ENCODE measurements around the gene NAIF1.
"Not testable (repeated sequence)": the region's sequence is repeated elsewhere in the genome, so short reads cannot be mapped to it uniquely, and the experiment has no call there.

The NAIF1 gene

DNA sequence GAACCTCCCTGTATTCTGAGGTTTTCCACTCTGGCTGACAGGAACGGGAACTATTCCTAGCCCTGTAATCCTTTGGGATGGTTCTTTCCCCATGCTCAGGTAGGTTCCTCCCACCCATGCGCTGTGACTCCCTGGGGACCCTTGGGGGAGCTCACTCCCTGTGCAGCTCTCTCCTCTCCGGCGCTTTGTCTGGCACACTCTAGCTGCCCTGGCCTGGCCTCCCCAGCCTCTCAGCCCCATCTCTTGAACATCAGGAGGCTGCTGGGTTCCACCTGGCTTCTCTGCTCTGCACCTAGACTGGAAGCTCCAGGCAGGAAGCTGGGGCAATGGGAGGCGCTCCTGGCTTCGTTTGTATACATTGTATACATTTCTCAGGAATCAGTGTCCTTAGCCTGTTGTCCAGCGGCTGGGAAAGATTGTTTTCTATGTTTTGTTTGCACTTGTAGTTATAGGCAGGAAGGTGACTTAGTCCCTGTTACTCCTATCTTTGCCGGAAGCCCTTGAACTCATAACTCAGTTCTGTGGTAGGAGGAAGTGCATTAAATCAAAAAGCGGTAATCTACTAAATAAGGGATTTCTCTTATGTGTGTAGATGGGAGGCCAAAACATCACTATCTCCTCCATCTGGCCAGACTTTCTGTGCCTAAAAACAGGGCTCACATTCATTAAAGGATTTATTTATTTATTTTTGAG is 21.3 kb upstream of the NAIF1 start:
- no peak for DNase-seq

DNA sequence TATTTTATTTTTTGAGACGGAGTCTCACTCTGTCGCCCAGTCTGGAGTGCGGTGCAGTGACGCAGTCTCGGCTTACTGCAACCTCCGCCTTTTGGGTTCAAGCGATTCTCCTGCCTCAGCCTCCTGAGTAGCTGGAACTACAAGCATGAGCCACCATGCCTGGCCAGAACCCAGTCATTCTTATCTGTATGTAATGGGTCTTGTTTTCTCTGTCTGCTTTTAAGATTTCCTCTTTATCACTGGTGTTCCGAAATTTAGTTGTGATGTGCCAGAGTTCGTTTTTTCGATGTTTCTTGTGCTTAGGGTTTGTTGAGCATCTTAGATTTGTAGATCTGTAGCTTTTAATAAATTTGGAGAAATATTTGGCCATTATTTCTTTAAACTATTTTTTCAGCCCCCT is 20.1 kb upstream of the NAIF1 start:
- DNase-seq = no peak

DNA sequence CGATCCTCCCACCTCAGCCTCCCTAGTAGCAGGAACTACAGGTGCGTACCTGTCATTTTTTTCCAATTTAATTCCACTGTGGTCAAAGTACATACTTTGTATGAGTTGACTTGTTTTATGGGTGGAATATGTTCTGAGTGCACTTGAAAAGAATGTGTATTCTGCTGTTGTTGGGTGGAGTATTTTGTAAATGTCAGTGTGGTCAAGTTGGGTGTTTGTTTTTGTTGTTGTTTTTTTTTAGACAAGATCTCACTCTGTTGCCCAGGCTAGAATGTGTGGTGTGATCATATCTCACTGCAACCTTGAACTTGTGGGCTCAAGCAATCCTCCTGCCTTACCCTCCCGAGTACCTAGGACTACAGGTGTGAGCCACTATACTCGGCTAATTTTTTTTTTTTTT is 18.8 kb upstream of the NAIF1 start:
- no peak for DNase-seq

DNA sequence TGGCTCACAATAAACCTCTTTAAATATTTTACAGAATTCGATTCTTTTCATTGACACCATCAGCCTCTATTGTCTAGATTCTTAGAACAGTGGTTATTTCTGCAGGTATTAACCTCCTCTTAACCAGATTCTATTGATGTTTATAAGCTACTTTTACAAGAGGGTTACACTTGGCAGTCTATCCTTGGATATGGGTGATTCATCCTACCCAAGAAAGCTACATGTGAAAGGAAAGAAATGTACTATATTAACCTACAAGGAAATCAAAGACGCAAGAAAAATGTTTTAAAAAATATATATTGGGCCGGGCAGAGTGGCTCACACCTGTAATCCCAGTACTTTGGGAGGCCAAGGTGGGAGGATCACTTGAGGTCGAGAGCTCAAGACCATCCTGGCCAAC is 17.6 kb upstream of the NAIF1 start:
- no peak for DNase-seq

DNA sequence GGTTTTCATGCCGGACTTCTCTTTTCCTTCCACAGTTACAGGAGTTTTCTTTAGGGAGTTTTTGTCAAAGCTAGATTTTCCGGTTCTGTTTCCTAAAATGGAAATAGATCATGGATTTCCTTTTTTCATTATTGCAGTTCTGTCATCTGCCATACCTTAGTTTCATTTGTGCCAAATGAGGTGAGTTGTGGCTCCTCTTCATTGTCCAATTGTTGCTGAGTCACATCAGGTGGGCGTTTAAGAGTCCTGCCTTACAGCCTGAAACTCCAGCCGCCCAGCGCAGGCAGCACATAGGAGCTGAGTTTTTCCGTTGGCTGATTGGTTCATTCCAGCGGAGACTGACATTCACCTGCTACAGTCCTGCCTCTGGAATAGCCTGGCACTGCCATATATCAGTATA is 15.0 kb upstream of the NAIF1 start:
- no peak for DNase-seq

DNA sequence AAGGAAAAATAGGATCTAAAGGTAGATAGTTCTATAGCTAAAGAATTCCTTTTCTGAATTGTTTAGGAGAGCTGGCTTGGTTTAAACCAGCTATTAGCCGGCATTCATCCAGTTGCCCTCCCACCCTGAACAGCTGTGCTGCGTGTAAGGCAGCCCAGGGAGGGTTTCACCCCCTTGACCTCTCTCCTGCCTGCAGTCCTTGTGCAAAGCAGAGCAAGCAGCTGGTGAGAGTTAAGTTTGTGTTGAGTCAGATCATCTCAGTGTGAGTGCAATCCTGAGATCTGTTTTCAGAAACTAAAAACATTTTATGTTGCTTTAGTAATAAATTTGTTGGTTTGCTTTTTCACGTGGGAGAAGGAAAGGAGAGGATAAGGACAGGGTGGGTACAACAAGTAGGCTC is 13.9 kb upstream of the NAIF1 start:
- DNase-seq = no peak

DNA sequence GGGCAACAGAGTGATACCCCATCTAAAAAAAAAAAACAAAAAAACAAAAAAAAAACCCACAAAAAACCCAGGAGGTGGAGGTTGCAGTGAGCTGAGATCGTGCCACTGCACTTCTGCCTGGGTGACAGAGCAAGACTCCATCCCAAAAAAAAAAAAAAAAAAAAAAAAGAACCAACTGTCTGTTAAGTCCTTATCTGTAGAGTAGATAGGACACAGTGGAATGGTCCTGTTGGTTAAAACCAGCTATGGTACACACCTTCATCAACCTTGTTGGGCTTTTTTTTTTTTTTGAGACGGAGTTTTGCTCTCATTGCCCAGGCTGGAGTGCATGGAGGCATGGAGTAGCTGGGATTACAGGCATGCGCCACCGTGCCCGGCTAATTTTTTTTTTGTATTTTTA is 13.1 kb upstream of the NAIF1 start:
- no peak for DNase-seq

DNA sequence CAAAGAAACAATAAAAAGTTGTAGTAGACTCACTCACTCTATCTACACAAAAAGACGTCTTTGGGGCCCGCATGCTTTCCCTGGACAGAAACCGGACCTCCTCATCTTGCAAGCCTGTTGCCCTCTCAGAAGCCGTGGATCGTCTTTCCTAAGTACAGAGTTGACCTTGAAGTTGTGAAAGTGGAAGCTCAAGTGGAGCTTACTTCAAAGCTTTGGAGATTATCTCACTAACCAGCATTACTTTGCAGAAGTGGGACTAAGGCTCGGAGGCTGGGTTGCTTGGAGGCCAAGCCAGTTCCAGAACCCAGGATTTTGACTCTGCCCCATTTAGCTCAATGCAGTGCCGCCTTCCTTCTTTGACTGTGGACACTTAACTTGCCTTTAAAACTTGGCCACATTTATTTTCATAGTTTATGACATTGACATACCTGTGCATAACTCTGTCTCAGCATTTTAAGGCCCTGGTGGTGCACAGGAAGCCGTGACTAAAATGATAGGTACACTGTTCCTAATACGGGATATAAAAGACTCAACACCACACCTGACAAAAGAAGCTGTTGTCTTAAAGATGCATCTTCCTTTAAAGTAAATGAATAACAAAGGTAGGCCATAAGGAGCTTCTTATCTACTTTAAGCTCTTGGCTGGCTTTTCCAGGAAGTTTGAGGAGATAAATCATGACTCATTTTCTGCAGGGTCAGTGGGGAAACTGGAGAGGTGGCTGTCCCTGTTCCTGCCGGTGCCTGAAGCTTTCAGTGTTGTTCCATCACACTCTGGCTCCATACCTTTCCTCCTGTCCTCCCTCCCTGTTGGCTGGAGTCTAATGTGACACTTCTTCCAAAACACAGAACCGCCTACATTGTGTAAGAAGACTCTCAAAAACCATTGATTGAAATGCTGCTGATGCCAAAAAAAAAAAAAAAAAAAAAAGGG is 11.6 kb upstream of the NAIF1 start:
- DNase-seq = no peak

DNA sequence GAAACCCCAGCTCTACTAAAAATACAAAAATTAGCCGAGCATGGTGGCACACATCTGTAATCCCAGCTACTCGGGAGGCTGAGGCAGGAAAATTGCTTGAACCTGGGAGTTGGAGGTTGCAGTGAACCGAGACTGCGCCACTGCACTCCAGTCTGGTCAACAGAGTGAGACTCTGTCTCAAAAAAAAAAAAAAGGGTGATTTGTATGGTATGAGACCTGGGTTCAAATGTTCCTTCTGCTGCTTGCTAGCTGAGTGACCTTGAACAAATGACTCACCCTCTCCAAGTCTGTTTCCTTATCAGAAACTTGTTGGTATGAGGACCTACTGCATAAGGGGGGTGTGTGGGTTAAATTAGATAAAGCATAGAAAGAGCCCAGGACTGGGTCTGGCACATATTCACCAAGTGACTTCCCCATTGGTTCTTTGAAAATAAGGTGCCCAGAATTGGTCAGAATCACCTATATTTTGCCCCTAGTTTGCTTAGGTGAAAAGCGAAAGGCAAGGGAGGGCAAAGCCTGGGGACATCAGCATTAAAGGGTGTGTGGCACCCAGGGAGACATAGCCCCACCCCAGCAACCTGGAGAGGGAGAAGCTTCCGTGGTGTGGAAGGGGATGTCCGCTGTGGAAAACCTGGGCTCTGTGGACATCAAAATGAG is 10.9 kb upstream of the NAIF1 start:
- DNase-seq = no peak

DNA sequence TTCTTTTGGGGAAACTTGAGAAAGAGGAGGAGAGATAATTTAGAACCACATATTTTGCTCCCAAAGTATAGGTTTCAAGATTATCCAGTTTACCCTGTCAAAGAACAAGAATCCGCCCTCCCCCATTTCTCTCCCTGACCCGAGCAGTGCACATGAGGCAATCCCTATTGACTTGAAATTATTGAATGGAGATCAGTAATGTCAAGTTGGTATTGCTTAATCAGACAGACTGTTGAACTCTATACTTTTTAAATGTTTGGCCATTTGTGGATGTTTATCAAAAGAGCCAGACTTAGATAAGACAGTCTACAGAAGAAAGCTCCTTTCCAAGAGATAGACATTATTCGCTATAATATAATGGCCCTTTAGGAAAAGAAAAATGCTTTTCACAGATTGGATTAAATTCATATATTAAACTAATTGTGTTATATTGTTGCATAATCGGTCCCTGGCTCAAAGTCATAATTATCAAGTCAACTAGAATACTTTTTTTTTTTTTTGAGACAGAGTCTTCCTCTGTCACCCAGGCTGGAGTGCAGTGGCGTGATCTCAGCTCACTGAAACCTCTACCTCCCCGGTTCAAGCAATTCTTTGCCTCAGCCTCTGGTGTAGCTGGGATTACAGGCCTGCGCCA is 6.2 kb upstream of the NAIF1 start:
- DNase-seq = no peak

DNA sequence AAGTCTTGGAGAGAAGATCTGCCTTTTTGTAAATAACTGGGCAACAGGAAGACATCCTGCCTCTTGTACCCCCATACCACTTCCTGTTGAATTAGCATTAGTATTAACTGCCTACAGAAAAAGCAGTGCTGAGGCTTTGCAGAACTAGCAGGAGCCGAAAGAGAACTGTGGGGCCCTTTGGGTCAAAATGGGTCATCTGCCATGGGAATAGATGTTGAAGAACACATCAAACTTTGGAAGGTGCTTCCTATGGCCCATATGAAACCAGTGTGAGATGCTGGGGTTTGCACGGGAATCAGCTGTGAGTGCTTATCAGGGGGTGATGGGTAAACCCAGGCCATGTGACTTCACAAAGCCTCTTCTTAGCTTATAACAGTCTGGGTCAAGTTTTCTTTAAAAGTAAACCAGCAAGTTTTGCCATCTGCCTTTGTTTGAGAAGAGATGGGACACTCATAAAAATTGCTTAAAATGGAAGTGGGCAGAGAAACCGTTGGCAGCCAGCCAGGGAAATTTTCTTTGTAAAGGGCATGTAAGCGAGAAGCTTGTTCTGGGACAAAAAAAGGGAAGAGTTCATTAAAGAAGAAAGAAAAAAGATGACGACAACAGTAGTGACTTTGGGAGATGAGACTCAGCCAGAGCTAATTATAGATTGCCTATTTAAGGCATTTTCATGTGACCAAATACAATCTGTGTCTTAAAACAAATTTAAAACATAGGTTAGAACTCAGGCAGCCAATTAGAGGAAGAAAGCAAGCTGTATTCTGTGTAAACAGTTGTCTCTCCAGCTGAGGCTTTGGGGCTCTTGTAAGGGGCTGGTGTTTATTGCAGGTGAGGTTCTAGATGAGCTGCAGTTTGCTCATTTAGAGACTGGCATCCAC is 5.3 kb upstream of the NAIF1 start:
- peak in 26 of 56 donors; percentile 11 to 81 (median 36) for DNase-seq

DNA sequence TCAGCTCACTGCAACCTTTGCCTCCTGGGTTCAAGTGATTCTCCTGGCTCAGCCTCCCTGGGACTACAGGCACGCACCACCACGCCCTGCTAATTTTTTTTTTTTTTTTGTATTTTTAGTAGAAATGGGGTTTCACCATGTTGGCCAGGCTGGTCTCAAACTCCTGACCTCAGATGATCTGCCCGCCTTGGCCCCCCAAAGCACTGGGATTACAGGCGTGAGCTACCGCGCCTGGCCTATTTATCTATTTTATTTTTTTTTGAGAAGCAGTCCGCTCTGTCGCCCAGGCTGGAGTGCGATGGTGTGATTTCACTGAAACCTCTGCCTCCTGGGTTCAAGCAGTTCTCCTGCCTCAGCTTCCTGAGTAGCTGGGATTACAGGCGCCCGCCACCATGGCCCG is 4.4 kb upstream of the NAIF1 start:
- not testable (repeated sequence) for DNase-seq

DNA sequence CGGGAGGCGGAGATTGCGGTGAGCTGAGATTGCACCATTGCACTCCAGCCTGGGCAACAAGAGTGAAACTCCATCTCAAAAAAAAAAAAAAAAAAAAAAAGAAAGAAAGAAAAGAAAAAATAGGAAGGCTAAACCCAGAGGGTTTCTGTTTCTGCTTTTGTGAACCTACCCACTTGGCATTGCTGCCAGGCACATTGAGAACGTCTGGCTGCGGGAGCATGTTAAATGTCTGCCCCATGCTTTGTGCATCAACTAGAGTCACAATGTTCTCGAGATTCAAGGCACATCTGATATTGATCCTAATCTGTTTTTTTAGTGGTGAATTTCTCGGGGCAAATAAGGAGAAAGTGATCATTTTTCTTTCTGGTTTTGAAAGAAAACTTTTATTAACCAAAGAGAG is 3.8 kb upstream of the NAIF1 start:
- DNase-seq = peak in 7 of 56 donors; percentile 11 to 30 (median 24)

DNA sequence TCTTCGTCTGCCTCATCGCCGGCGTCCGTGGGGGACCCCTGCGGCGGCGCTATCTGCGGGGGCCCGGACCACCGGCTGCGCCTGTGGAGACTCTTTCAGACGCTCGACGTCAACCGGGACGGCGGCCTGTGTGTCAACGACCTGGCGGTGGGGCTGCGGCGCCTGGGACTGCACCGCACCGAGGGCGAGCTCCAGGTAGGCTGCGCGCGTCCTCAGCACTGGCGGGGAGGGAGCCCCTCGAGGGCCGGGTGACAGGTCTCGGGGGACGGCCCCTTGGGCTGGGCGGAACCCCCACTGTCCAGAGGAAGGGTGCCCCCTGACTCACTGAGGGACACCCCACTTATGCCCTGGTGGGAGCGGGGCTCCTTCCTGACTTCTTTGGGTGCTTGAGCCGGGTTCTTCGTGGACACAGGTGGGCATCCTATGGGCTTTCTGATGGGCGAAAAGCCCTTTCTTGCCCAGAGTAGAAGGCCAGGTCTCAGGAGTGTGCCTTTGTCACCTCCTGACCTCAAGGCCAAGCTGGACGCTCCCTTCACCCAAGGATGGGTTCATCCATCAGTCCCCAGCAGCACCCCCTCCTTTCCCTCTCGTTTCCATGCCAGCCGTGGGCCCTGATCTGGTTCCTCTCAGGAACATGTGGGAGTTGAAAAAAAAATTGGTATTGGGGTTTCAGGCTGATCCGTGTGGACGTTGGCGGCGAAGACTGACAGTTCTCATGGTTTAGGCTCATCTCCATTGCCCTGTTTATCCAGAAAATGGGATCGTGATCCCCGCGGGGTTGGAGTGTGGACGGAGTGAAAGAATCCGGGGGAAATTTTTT is 1.5 kb upstream of the NAIF1 start:
- peak in 26 of 56 donors; percentile 11 to 71 (median 38) for DNase-seq

DNA sequence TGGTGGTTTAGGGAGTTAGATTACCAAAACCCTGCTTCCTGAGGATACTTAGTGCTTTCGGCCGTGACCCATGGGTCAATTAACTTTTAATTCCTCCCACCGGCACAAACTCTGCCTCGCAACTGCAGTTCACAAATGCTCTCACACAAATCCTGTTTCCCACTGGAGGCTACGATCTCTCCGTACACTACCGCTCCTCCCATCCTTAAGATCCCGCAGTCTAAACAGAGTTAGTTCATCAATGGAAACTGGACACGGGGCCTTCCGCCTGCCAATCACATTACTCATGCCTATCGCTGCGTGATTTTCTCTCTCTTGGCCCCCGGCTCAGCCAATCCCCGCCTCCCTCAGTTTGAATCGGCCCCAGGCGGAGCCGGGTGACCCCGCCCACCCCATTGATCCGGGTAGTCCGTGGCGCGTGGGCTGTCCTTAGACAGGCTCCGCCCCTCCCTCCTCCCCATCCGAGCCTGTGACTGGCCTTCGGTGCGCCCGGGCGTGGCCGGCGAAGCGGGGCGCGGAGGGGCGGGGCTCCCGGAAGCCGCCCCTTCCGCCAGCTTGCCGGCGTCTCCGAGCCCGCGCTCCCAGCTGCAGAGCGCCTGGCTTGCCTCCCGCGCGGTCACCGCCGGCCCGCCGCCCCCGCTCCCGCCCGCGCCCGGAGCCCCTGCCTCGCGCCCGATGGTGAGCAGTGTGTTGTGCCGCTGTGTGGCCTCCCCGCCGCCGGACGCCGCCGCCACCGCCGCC is 695 bp upstream of the NAIF1 start, which contains the start of gene SLC25A25:
Gene SLC25A25 (plus strand): TSS at position 588 of the 741 bp plus-strand sequence. CDS start 88 bp downstream, at position 676.
- peak; percentile 72 to 100 (median 99) for DNase-seq

DNA sequence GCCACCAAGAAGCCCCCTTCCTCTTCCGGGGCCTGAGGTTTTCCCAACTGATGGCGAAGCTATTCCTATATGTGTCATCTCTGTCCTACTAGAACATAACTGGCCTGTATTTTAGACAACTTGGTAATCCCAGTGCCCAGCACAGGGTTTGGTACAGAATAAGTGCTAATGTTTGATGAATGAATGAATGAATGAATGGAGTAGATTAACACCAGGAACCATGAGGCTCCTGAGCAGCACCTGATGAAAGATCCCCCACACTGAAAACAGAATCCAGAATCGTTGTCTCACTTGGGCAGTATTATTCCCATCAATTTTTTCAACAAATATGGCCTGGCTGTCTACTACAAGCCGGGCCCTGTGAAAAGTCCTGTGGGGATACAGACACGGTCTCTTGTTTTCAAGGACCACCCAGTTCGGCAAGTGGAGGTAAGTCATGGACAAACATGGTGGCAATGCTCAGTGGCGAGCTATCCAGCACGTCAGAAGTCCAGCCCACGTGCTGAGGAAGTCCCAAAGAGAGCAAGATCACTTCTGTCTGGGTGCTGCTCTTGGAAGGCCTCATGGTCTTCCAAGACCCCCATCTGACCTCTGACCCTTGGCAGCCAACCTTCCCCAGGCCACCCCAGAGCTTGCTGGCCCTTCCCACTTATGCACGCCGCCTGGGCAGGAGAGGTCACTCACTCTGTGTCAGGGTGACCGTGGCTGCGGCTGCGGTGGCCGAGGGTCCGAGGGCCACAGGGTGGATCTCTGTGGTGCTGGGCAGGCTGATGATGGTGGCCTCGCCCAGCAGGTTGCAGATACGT is 1.0 kb downstream of the NAIF1 start:
- peak in 3 of 56 donors; percentile 29 to 41 (median 34) for DNase-seq
